HG03159 (cell line): Measurements from ENCODE around the gene YWHAQ.
"Not testable (repeated sequence)": the region's sequence is repeated elsewhere in the genome, so short reads cannot be mapped to it uniquely, and the experiment has no call there.

Source experiments
- ATAC-seq: cut with Tn5 transposase; IDR thresholded peaks from one replicate; pipeline ENCODE4 v1.9.1; 2021; ENCODE audit warnings: mild to moderate bottlenecking, moderate library complexity; ENCODE audit not compliant: unreplicated experiment

YWHAQ gene

GRCh38 chr2:9634133-9634532 is 3.3 kb upstream of the YWHAQ start:
- no peak for ATAC-seq

- no peak for ATAC-seq
Measured at GRCh38 chr2:9631878-9632700, 1.3 kb upstream of the YWHAQ start.

GRCh38 chr2:9631553-9631819 is 689 bp upstream of the YWHAQ start:
- no peak for ATAC-seq

GRCh38 chr2:9630117-9630735 is 571 bp downstream of the YWHAQ start:
- ATAC-seq, result peak; percentile 48

GRCh38 chr2:9629222-9630116 is 1.3 kb downstream of the YWHAQ start:
- ATAC-seq, result no peak

- no peak for ATAC-seq
Measured at GRCh38 chr2:9627310-9627709, 3.5 kb downstream of the YWHAQ start.

- no peak for ATAC-seq
Measured at GRCh38 chr2:9623151-9623550, 7.6 kb downstream of the YWHAQ start.

- ATAC-seq, result not testable (repeated sequence)
Measured at GRCh38 chr2:9621655-9622054, 9.1 kb downstream of the YWHAQ start.

GRCh38 chr2:9618410-9618809 is 12.4 kb downstream of the YWHAQ start:
- peak; percentile 80 for ATAC-seq

- no peak for ATAC-seq
Measured at GRCh38 chr2:9617749-9618148, 13.0 kb downstream of the YWHAQ start.

- ATAC-seq, result no peak
Measured at GRCh38 chr2:9617296-9617695, 13.5 kb downstream of the YWHAQ start.

- no peak for ATAC-seq
Measured at GRCh38 chr2:9614562-9614961, 16.2 kb downstream of the YWHAQ start.

GRCh38 chr2:9613291-9613690 is 17.5 kb downstream of the YWHAQ start:
- no peak for ATAC-seq

GRCh38 chr2:9611549-9611912 is 19.3 kb downstream of the YWHAQ start:
- ATAC-seq, result not testable (repeated sequence)

- ATAC-seq, result no peak
Measured at GRCh38 chr2:9610781-9611548, 19.8 kb downstream of the YWHAQ start.

- not testable (repeated sequence) for ATAC-seq
Measured at GRCh38 chr2:9608491-9608890, 22.3 kb downstream of the YWHAQ start.

GRCh38 chr2:9602412-9602811 is 28.4 kb downstream of the YWHAQ start:
- ATAC-seq, result no peak

- ATAC-seq, result no peak
Measured at GRCh38 chr2:9601397-9601796, 29.4 kb downstream of the YWHAQ start.

- ATAC-seq, result no peak
Measured at GRCh38 chr2:9599430-9599829, 31.4 kb downstream of the YWHAQ start.

GRCh38 chr2:9596621-9597311 is 34.0 kb downstream of the YWHAQ start:
- ATAC-seq, result no peak
